ENCODE results near the gene SLC23A2. TPM values are rescaled to one million over a fixed set of nuclear protein-coding genes. Genes with fewer than 3 reads are reported as not detected.
"Not testable (repeated sequence)": the region's sequence is repeated elsewhere in the genome, so short reads cannot be mapped to it uniquely, and the experiment has no call there.

The SLC23A2 gene
- total RNA-seq, 1 experiment from 2014 or later = 24.0 TPM

DNA sequence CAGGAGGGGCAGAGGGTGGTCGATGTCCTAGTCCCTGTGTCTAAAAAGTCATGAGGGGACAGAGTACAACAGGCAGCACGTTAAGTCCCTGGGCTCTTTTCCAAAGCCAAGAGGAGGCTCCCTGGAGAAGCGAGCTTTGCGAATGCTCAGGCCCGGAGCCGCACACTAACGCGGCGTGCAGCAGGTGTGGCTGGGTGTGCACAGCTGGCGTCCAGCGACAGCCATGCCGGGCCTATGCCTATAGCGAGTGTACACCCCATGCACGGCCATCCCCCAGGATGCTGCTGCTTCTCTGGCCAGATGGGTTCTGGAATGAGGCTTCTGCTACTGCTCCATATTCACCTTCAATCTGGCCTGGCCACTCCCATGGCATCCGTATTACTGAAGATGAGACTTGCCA, 148.3 kb downstream of the SLC23A2 start:
- H3K4me3 Mint-ChIP-seq (ENCODE audit: unreplicated experiment) = no peak overlapping the region
- H3K27ac Mint-ChIP-seq (ENCODE audit: low read depth, unreplicated experiment) = no peak overlapping the region
- ChIA-PET POLR2A (no interaction called here), CTCF (interaction anchor here (0.5 to 0.6 kb wide), 2 partner anchors 14 to 41 kb away, joined by 3 to 4 read pairs; no protein-coding TSS in a partner anchor)
- TF ChIP-seq, protein P1, sequence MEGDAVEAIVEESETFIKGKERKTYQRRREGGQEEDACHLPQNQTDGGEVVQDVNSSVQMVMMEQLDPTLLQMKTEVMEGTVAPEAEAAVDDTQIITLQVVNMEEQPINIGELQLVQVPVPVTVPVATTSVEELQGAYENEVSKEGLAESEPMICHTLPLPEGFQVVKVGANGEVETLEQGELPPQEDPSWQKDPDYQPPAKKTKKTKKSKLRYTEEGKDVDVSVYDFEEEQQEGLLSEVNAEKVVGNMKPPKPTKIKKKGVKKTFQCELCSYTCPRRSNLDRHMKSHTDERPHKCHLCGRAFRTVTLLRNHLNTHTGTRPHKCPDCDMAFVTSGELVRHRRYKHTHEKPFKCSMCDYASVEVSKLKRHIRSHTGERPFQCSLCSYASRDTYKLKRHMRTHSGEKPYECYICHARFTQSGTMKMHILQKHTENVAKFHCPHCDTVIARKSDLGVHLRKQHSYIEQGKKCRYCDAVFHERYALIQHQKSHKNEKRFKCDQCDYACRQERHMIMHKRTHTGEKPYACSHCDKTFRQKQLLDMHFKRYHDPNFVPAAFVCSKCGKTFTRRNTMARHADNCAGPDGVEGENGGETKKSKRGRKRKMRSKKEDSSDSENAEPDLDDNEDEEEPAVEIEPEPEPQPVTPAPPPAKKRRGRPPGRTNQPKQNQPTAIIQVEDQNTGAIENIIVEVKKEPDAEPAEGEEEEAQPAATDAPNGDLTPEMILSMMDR (IDR thresholded peaks at IDR 0.05; ENCODE audit: unreplicated experiment) = no peak
- no peaks in the 10 kb centered on the region for H3K4me1 Mint-ChIP-seq (ENCODE audit: insufficient read depth, unreplicated experiment)
- BruUV-seq (replicated peaks) = TSS peak; percentile 7
- H3K36me3 Mint-ChIP-seq (ENCODE audit: insufficient read depth, unreplicated experiment) = peaks cover 20% of the 10 kb centered on the region
- H3K27me3 Mint-ChIP-seq (ENCODE audit: insufficient read depth, unreplicated experiment) = no peaks in the 10 kb centered on the region
- intact Hi-C loops (cut with micrococcal nuclease) = no loop called here
- DNase-seq (ENCODE audit: unreplicated experiment) = no peak
- H3K9me3 Mint-ChIP-seq (ENCODE audit: unreplicated experiment) = no peaks in the 10 kb centered on the region

DNA sequence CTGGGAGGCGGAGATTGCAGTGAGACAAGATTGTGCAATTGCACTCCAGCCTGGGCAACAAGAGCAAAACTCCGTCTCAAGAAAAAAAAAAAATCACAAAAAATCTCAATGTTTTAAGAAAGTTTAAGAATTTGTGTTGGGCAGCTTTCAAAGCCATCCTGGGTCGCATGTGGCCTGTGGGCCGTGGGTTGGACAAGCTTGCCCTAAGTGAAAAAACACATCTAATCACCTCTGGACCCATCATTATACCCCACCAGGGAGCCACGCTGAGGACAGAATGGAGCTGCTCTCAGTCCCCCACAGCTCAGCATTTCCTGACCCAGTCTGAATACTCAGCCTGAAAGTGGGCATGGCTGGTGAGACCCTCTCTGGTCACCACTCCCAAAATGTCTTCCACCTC, 150.3 kb downstream of the SLC23A2 start:
- no peaks in the 10 kb centered on the region for H3K4me1 Mint-ChIP-seq (ENCODE audit: insufficient read depth, unreplicated experiment)
- no peaks in the 10 kb centered on the region for H3K9me3 Mint-ChIP-seq (ENCODE audit: unreplicated experiment)
- TF ChIP-seq, protein P1 (IDR thresholded peaks at IDR 0.05; ENCODE audit: unreplicated experiment) = no peak
- BruUV-seq (replicated peaks) = no TSS peak
- CTCF ChIA-PET = interaction anchor here (0.6 to 1.1 kb wide), 3 partner anchors 20 to 242 kb away, joined by 3 to 5 read pairs (median 4); no protein-coding TSS in a partner anchor
- no peak for DNase-seq (ENCODE audit: unreplicated experiment)
- peaks cover 5% of the 10 kb centered on the region for H3K36me3 Mint-ChIP-seq (ENCODE audit: insufficient read depth, unreplicated experiment)
- no peak overlapping the region for H3K4me3 Mint-ChIP-seq (ENCODE audit: unreplicated experiment)
- H3K27ac Mint-ChIP-seq (ENCODE audit: low read depth, unreplicated experiment) = no peak overlapping the region
- intact Hi-C loops (cut with micrococcal nuclease) = no loop called here
- no peaks in the 10 kb centered on the region for H3K27me3 Mint-ChIP-seq (ENCODE audit: insufficient read depth, unreplicated experiment)
- POLR2A ChIA-PET = interaction anchor here (0.7 kb wide), 1 partner anchor 590 kb away, joined by 3 read pairs; no protein-coding TSS in a partner anchor

DNA sequence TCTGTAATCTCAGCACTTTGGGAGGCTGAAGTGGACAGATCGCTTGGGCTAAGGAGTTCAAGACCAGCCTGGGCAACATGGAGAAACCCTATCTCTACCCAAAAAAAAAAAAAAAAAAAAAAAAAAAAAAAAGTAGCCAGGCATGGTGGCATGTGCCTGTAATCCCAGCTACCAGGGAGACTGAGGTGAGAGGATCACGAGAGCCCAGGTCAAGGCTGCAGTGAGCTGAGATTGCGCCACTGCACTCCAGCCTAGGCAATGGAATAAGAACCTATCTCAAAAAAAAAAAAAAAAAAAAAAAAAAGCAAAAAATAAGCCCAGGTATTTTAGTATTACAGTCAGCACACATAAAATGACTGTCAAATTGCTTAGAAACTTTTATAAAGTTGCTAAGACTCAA, 152.5 kb downstream of the SLC23A2 start:
- H3K9me3 Mint-ChIP-seq (ENCODE audit: unreplicated experiment); H3K27me3 Mint-ChIP-seq (ENCODE audit: insufficient read depth, unreplicated experiment); POLR2A ChIA-PET; BruUV-seq (replicated peaks); H3K4me1 Mint-ChIP-seq (ENCODE audit: insufficient read depth, unreplicated experiment); DNase-seq (ENCODE audit: unreplicated experiment); H3K27ac Mint-ChIP-seq (ENCODE audit: low read depth, unreplicated experiment); CTCF ChIA-PET; intact Hi-C loops (cut with micrococcal nuclease); H3K4me3 Mint-ChIP-seq (ENCODE audit: unreplicated experiment): not testable (repeated sequence)
- H3K36me3 Mint-ChIP-seq (ENCODE audit: insufficient read depth, unreplicated experiment) = peaks cover 11% of the 10 kb centered on the region

DNA sequence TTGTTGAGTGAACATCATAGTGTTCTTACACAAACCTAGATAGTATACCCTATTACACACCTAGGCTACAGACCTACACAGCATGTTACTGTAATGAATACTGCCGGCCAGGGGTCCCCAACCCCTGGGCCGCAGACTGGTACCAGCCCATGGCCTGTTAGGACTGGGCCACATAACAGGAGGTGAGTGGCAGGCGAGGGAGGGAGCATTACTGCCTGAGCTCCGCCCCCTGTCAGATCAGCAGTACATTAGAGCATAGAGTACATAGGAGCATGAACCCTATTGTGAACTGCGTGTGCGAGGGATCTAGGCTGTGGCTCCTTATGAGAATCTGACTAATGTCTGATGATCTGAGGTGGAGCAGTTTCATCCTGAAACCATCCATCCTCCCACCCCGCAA, 153.3 kb downstream of the SLC23A2 start:
- Mint-ChIP-seq H3K4me3 (ENCODE audit: unreplicated experiment) (no peak overlapping the region), H3K27ac (ENCODE audit: low read depth, unreplicated experiment) (no peak overlapping the region), H3K9me3 (ENCODE audit: unreplicated experiment) (no peaks in the 10 kb centered on the region), H3K27me3 (ENCODE audit: insufficient read depth, unreplicated experiment) (no peaks in the 10 kb centered on the region), H3K36me3 (ENCODE audit: insufficient read depth, unreplicated experiment) (peaks cover 11% of the 10 kb centered on the region), H3K4me1 (ENCODE audit: insufficient read depth, unreplicated experiment) (no peaks in the 10 kb centered on the region)
- BruUV-seq (replicated peaks) = no TSS peak
- POLR2A ChIA-PET = no interaction called here
- TF ChIP-seq, protein P1 (IDR thresholded peaks at IDR 0.05; ENCODE audit: unreplicated experiment) = no peak
- DNase-seq (ENCODE audit: unreplicated experiment) = no peak
- CTCF ChIA-PET = interaction anchor here (0.6 kb wide), 1 partner anchor 109 kb away, joined by 3 read pairs; no protein-coding TSS in a partner anchor
- intact Hi-C loops (cut with micrococcal nuclease) = no loop called here

DNA sequence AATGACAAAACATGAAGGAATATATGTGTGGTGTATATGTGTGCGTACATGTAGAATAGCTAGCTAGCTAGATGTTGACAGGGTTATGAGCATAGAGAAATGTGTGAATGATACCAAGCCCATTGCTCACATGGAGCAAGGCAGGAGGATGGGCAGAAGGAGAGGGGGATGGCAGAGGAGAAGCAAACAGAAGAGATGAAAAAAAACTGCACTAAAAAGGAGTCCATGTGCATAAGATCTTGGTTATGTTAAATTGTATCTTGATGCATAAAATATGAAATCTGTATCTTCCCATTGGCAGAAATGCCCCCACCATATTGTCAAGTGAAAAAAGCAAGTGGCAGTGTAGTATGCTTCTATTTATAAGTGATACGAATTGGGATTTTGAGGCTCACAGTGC, 154.5 kb downstream of the SLC23A2 start:
- POLR2A ChIA-PET = no interaction called here
- peaks cover 11% of the 10 kb centered on the region for H3K36me3 Mint-ChIP-seq (ENCODE audit: insufficient read depth, unreplicated experiment)

More for the DNA sequence above, 154.5 kb downstream of the SLC23A2 start:
- CTCF ChIA-PET = interaction anchor here (1.0 to 1.1 kb wide), 2 partner anchors 10 kb away, joined by 3 to 4 read pairs; no protein-coding TSS in a partner anchor
- Mint-ChIP-seq H3K4me1 (ENCODE audit: insufficient read depth, unreplicated experiment) (no peaks in the 10 kb centered on the region), H3K27ac (ENCODE audit: low read depth, unreplicated experiment) (no peak overlapping the region), H3K27me3 (ENCODE audit: insufficient read depth, unreplicated experiment) (no peaks in the 10 kb centered on the region), H3K9me3 (ENCODE audit: unreplicated experiment) (no peaks in the 10 kb centered on the region), H3K4me3 (ENCODE audit: unreplicated experiment) (no peak overlapping the region)
- intact Hi-C loops (cut with micrococcal nuclease) = no loop called here
- BruUV-seq (replicated peaks) = no TSS peak
- no peak for DNase-seq (ENCODE audit: unreplicated experiment)
- TF ChIP-seq, protein P1 (IDR thresholded peaks at IDR 0.05; ENCODE audit: unreplicated experiment) = no peak

Measured in MCF 10A (cell line).